Measurements from ENCODE around the gene GABBR2.

Gene GABBR2

DNA sequence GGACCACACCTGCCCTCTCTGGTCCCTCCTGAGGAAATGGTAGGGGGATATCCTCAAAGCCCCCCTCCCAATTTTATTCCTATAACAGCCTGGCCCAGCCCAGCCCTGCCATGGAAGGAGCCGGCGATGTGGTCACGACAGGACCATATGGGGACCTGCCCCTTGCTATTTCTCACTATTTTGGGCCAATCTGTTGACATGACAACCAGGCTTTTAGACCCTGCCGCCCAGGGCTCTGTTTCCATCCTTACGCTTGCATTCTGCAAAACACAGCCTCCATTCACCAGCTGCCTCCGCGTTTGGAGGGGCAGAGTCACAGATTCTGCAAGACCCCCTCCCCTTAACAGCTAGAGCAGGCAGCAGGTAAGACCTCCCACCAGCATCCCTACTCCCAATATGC, 112.2 kb downstream of the GABBR2 start:
- Histone ChIP-seq H3K36me3 (ENCODE audit: control insufficient read depth in 1 of 2, insufficient read depth in 2 of 2, low read length in 2 of 2) (no peaks in the 10 kb centered on the region), H3K27ac (ENCODE audit: low read depth, low read length) (no peak overlapping the region), H2BK120ac (ENCODE audit: insufficient read depth, low read length, poor library complexity) (no peak overlapping the region), H3K23ac (ENCODE audit: low read length) (no peak overlapping the region), H4K12ac (ENCODE audit: low read depth, low read length) (no peak overlapping the region), H3K4me1 (ENCODE audit: control insufficient read depth in 1 of 2, insufficient read depth in 2 of 2, low read length in 2 of 2) (no peaks in the 10 kb centered on the region), H3K4ac (ENCODE audit: low read depth, low read length) (no peak overlapping the region), H3K27me3 (ENCODE audit: insufficient read depth, low read length) (no peaks in the 10 kb centered on the region), H4K91ac (ENCODE audit: low read depth, low read length) (no peak overlapping the region), H3K4me3 (ENCODE audit: low read depth, low read length) (no peak overlapping the region), H2BK5ac (ENCODE audit: low read depth, low read length, poor library complexity) (no peak overlapping the region), H3K14ac (ENCODE audit: low read length) (no peak overlapping the region), H3K79me2 (ENCODE audit: control insufficient read depth, insufficient read depth, low read length, poor library complexity) (no peaks in the 10 kb centered on the region), H3K9me3 (ENCODE audit: insufficient read depth, low read depth, low read length) (peaks cover 1% of the 10 kb centered on the region), H3K18ac (ENCODE audit: low read length) (no peak overlapping the region), H2AK5ac (ENCODE audit: low read length) (no peak overlapping the region), H4K8ac (ENCODE audit: low read depth, low read length) (no peak overlapping the region), H2BK12ac (ENCODE audit: low read length) (no peak overlapping the region), H3K9ac (ENCODE audit: low read length) (no peak overlapping the region), H2AFZ (ENCODE audit: insufficient read depth, low read length, poor library complexity) (no peak overlapping the region), H3K79me1 (ENCODE audit: low read length) (no peaks in the 10 kb centered on the region), H3K4me2 (ENCODE audit: low read length) (no peak overlapping the region)
- no CpG with 5 or more reads among the region's 7 CpGs for WGBS (ENCODE audit: extremely low coverage, insufficient coverage, insufficient read length)
- DNase-seq = no peak

DNA sequence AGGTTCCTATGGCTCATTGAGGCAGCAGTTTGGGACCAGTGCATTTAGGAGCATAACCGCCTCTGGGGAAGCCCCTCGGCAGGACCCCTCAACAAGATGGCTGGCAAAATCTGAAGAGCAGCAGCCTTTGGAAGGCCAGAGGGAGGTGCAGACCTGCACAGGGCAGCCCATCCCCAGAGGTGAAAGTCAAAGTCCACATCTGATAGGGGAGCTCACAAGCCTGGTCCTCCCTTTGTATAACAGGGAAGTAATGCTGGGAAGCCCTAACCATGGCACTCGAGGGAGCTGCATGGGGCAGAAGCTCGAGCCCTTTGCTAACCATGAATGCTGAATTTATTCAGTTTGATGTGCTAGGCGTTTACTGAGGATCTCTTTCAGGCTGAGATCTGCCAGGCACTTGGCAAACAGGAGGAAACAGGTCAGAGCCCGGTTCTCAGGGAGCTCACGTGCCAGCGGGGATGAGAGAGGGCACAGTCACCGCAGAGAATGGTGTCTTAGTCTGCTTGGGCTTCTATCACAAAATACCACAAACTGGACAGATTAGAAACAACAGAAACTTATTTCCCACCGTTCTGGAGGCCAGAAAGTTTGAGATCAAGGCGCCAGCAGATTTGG, 114.1 kb downstream of the GABBR2 start:
- Histone ChIP-seq H3K9me3 (ENCODE audit: insufficient read depth, low read depth, low read length) (peaks cover 1% of the 10 kb centered on the region), H2BK12ac (ENCODE audit: low read length) (no peak overlapping the region), H3K79me1 (ENCODE audit: low read length) (no peaks in the 10 kb centered on the region), H2BK120ac (ENCODE audit: insufficient read depth, low read length, poor library complexity) (no peak overlapping the region), H2AFZ (ENCODE audit: insufficient read depth, low read length, poor library complexity) (no peak overlapping the region), H3K4me1 (ENCODE audit: control insufficient read depth in 1 of 2, insufficient read depth in 2 of 2, low read length in 2 of 2) (no peaks in the 10 kb centered on the region), H3K4me2 (ENCODE audit: low read length) (no peak overlapping the region), H4K8ac (ENCODE audit: low read depth, low read length) (no peak overlapping the region), H3K27ac (ENCODE audit: low read depth, low read length) (no peak overlapping the region), H3K9ac (ENCODE audit: low read length) (peak overlapping the region; percentile 37), H3K14ac (ENCODE audit: low read length) (no peak overlapping the region), H4K91ac (ENCODE audit: low read depth, low read length) (no peak overlapping the region), H2BK5ac (ENCODE audit: low read depth, low read length, poor library complexity) (no peak overlapping the region), H3K23ac (ENCODE audit: low read length) (no peak overlapping the region), H3K27me3 (ENCODE audit: insufficient read depth, low read length) (no peaks in the 10 kb centered on the region), H3K18ac (ENCODE audit: low read length) (no peak overlapping the region), H2AK5ac (ENCODE audit: low read length) (no peak overlapping the region), H3K4ac (ENCODE audit: low read depth, low read length) (no peak overlapping the region), H3K79me2 (ENCODE audit: control insufficient read depth, insufficient read depth, low read length, poor library complexity) (no peaks in the 10 kb centered on the region), H3K4me3 (ENCODE audit: low read depth, low read length) (no peak overlapping the region), H3K36me3 (ENCODE audit: control insufficient read depth in 1 of 2, insufficient read depth in 2 of 2, low read length in 2 of 2) (no peaks in the 10 kb centered on the region), H4K12ac (ENCODE audit: low read depth, low read length) (no peak overlapping the region)
- no CpG with 5 or more reads among the region's 11 CpGs for WGBS (ENCODE audit: extremely low coverage, insufficient coverage, insufficient read length)
- DNase-seq = no peak

DNA sequence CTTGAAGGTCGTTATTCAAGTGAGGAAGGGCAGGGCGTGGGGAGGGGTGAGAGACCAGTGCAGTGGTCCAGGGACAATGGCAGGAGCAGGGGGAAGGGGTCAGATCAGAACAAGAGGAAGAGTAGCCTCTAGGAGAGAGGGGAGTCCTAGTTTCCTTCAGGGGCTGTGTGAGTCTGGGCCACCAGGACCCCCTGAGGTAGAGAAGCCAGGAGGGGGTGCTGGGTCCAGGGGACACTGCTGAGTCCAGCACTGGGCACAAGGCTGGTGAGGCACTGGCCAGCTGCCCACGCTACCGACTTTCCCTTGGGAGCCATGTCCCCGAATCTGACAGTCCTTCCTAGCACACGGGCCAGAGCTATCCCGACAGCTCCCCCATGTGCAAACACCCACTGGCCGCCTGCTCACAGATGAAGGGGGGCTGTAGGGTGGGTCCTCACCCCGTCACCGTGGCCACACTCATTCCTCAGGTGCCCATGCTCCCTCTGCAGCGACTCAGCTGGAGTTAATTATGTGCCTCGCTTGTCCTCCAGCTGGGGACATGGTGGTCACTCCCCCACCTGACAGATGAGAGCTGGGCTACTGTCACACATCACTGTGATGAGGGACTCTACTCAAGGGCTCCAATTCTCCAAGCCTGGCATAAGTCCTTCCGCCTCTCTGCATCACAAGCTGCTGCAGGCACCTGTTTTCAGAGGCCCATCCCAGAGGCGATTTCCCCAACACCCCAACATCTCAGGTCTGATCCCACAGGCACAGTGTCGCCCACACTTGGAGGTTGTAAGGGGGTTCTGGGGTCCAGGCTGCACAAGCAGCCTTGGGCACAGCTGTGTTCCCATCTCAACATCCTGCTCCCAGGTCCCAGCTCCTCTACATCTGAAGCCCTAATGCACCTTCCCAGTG, 115.1 kb downstream of the GABBR2 start:
- H3K4me3 ChIP-seq (ENCODE audit: low read depth, low read length) = no peak overlapping the region
- H3K79me2 ChIP-seq (ENCODE audit: control insufficient read depth, insufficient read depth, low read length, poor library complexity) = no peaks in the 10 kb centered on the region
- H3K36me3 ChIP-seq (ENCODE audit: control insufficient read depth in 1 of 2, insufficient read depth in 2 of 2, low read length in 2 of 2) = no peaks in the 10 kb centered on the region
- no peak overlapping the region for H2BK12ac ChIP-seq (ENCODE audit: low read length)
- no peak for DNase-seq
- H3K27ac ChIP-seq (ENCODE audit: low read depth, low read length) = no peak overlapping the region
- no peak overlapping the region for H4K12ac ChIP-seq (ENCODE audit: low read depth, low read length)
- peaks cover 1% of the 10 kb centered on the region for H3K9me3 ChIP-seq (ENCODE audit: insufficient read depth, low read depth, low read length)
- H3K79me1 ChIP-seq (ENCODE audit: low read length) = no peaks in the 10 kb centered on the region
- no peak overlapping the region for H3K4ac ChIP-seq (ENCODE audit: low read depth, low read length)
- H3K23ac ChIP-seq (ENCODE audit: low read length) = no peak overlapping the region
- H3K27me3 ChIP-seq (ENCODE audit: insufficient read depth, low read length) = no peaks in the 10 kb centered on the region
- H2AFZ ChIP-seq (ENCODE audit: insufficient read depth, low read length, poor library complexity) = no peak overlapping the region
- no peak overlapping the region for H2BK120ac ChIP-seq (ENCODE audit: insufficient read depth, low read length, poor library complexity)
- no peak overlapping the region for H3K18ac ChIP-seq (ENCODE audit: low read length)
- no peak overlapping the region for H4K91ac ChIP-seq (ENCODE audit: low read depth, low read length)
- H2BK5ac ChIP-seq (ENCODE audit: low read depth, low read length, poor library complexity) = no peak overlapping the region
- H3K4me2 ChIP-seq (ENCODE audit: low read length) = no peak overlapping the region
- no peak overlapping the region for H4K8ac ChIP-seq (ENCODE audit: low read depth, low read length)
- no peaks in the 10 kb centered on the region for H3K4me1 ChIP-seq (ENCODE audit: control insufficient read depth in 1 of 2, insufficient read depth in 2 of 2, low read length in 2 of 2)
- no peak overlapping the region for H2AK5ac ChIP-seq (ENCODE audit: low read length)
- whole genome bisulfite sequencing (ENCODE audit: extremely low coverage, insufficient coverage, insufficient read length) = no CpG with 5 or more reads among the region's 15 CpGs
- H3K14ac ChIP-seq (ENCODE audit: low read length) = no peak overlapping the region
- no peak overlapping the region for H3K9ac ChIP-seq (ENCODE audit: low read length)

DNA sequence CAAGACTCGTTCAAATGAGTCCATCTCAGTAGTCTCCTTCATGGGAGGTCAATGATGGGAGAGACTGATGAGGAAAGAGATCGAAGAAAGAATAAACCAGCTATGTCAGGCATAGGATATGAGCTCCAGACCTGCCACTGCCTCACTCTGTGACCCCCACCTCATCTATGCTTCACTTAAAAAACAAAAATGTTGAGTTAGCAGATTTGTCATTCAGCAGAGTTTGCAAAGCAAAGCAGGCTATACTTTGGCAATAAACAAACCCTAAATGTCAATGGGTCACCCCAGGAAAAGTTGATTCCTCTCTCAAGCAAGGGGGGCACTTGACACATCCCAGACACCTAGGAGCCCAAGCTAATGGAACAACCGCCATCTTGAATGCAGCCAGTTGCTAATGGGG, 117.0 kb downstream of the GABBR2 start:
- Histone ChIP-seq H4K8ac (ENCODE audit: low read depth, low read length) (no peak overlapping the region), H2BK12ac (ENCODE audit: low read length) (no peak overlapping the region), H3K9me3 (ENCODE audit: insufficient read depth, low read depth, low read length) (peaks cover 1% of the 10 kb centered on the region), H3K4me1 (ENCODE audit: control insufficient read depth in 1 of 2, insufficient read depth in 2 of 2, low read length in 2 of 2) (no peaks in the 10 kb centered on the region), H2BK120ac (ENCODE audit: insufficient read depth, low read length, poor library complexity) (no peak overlapping the region), H3K9ac (ENCODE audit: low read length) (no peak overlapping the region), H3K14ac (ENCODE audit: low read length) (no peak overlapping the region), H3K27ac (ENCODE audit: low read depth, low read length) (no peak overlapping the region), H3K36me3 (ENCODE audit: control insufficient read depth in 1 of 2, insufficient read depth in 2 of 2, low read length in 2 of 2) (no peaks in the 10 kb centered on the region), H4K12ac (ENCODE audit: low read depth, low read length) (no peak overlapping the region), H3K23ac (ENCODE audit: low read length) (no peak overlapping the region), H2BK5ac (ENCODE audit: low read depth, low read length, poor library complexity) (no peak overlapping the region), H3K4me3 (ENCODE audit: low read depth, low read length) (no peak overlapping the region), H3K4me2 (ENCODE audit: low read length) (no peak overlapping the region), H3K27me3 (ENCODE audit: insufficient read depth, low read length) (no peaks in the 10 kb centered on the region), H3K18ac (ENCODE audit: low read length) (no peak overlapping the region), H3K4ac (ENCODE audit: low read depth, low read length) (no peak overlapping the region), H2AFZ (ENCODE audit: insufficient read depth, low read length, poor library complexity) (no peak overlapping the region), H4K91ac (ENCODE audit: low read depth, low read length) (no peak overlapping the region), H3K79me1 (ENCODE audit: low read length) (no peaks in the 10 kb centered on the region), H2AK5ac (ENCODE audit: low read length) (no peak overlapping the region), H3K79me2 (ENCODE audit: control insufficient read depth, insufficient read depth, low read length, poor library complexity) (no peaks in the 10 kb centered on the region)
- no peak for DNase-seq
- no CpG with 5 or more reads among the region's 3 CpGs for WGBS (ENCODE audit: extremely low coverage, insufficient coverage, insufficient read length)

Data from trophoblast cell (in vitro differentiated cells and primary cell).